Gastrocnemius medialis (tissue), 4 donors: ENCODE results near the gene CELF3. TPM values are rescaled to one million over a fixed set of nuclear protein-coding genes. Genes with fewer than 3 reads are reported as not detected.
A peak's percentile ranks its signal among the peaks of the same experiment; 100 is the strongest.

Source experiments
- ATAC-seq, 2 donors: fragments of 150-250 bp; one replicate each; pipeline ENCODE4 v1.9.1; 2016
- DNase-seq, 2 donors: peaks; one replicate each; pipeline ENCODE4 v3.0.0-alpha.2; 2019
- H3K27ac ChIP-seq, 4 donors: fragments of 200-600 bp; sonication (generic); 1 replicate in 1 of 4; 2 replicates in 3 of 4; pipeline ENCODE4 v1.5.1; 2016 to 2018; ENCODE audit warnings: mild to moderate bottlenecking in 2 of 4, moderate library complexity in 1 of 4
- H3K27me3 ChIP-seq, 3 donors: fragments of 200-600 bp; sonication (generic) in 2 of 3; 1 replicate in 1 of 3; 2 replicates in 2 of 3; pipeline versions ENCODE4 v1.5.1 to v1.6.0; 2016 to 2019; ENCODE audit warnings: mild to moderate bottlenecking in 1 of 3, moderate library complexity in 1 of 3
- H3K36me3 ChIP-seq, 2 donors: fragments of 200-600 bp; sonication (generic) in 1 of 2; one replicate each; pipeline ENCODE4 v1.5.1; 2017 to 2018
- H3K4me1 ChIP-seq, 2 donors: fragments of 200-600 bp; sonication (generic) in 1 of 2; one replicate each; pipeline ENCODE4 v1.5.1; 2016 to 2017; ENCODE audit warnings: mild to moderate bottlenecking in 2 of 2
- H3K4me3 ChIP-seq, 4 donors: fragments of 200-600 bp; sonication (generic) in 3 of 4; 1 replicate in 1 of 4; 2 replicates in 3 of 4; pipeline ENCODE4 v1.5.1; 2016 to 2019; ENCODE audit warnings: mild to moderate bottlenecking in 2 of 4
- H3K9me3 ChIP-seq, 3 donors: fragments of 200-600 bp; sonication (generic) in 2 of 3; 1 replicate in 1 of 3; 2 replicates in 2 of 3; pipeline ENCODE4 v1.5.1; 2016 to 2019
- CTCF ChIP-seq, 5 experiments: fragments of 450-650 bp in 3 of 5; fragments of 200-600 bp in 2 of 5; sonication (generic) in 2 of 5; IDR thresholded peaks in 4 of 5; conservative IDR thresholded peaks in 1 of 5; 1 replicate in 4 of 5; 2 replicates in 1 of 5; pipeline ENCODE4 v1.5.1; 2016 to 2019; ENCODE audit warnings: antibody characterized with exemption in 5 of 5, mild to moderate bottlenecking in 3 of 5, moderate library complexity in 3 of 5
- POLR2A ChIP-seq, 2 donors: fragments of 450-650 bp; IDR thresholded peaks; one replicate each; pipeline ENCODE4 v1.6.1; 2017; ENCODE audit warnings: antibody characterized with exemption in 2 of 2, mild to moderate bottlenecking in 2 of 2, moderate library complexity in 2 of 2
- in situ Hi-C, 4 donors: fragments of 200-750 bp; cut with MboI; loops; one replicate each; pipeline versions ENCODE4 v1.15.0 to v1.8.0; 2017; ENCODE audit warnings: low sequenced_read_pairs in 4 of 4
- intact Hi-C: fragments of 100-400 bp; cut with DNase I; formaldehyde crosslinking; loops from one replicate; pipeline ENCODE4 v1.15.1; 2023; ENCODE audit warnings: low total_unique reads
- total RNA-seq, 4 donors: library from RNA; depleted of rRNA; stranded (reverse); fragments of >200 nt; gene quantifications; one replicate each; pipeline versions ENCODE4 v1.1.0 to v1.2.3, GENCODE V29; 2016

Gene CELF3
- total RNA-seq, 4 donors from 2014 or later: not detected

- in situ Hi-C loops (no loop called here), intact Hi-C loops (loop anchor here (5.0 kb wide), 2 partner anchors 110 to 115 kb away; partner anchors contain the start of genes C2CD4D and SNX27)
- H3K4me3 ChIP-seq: peak overlapping the region; percentile 59 to 95 (median 62)
- H3K9me3 ChIP-seq: no peaks in the 10 kb centered on the region
- H3K27me3 ChIP-seq: peaks cover 4 to 13% (median 7%) of the 10 kb centered on the region in 3 donors
- TF ChIP-seq CTCF (IDR thresholded peaks at IDR 0.05 in 4 of 5, conservative IDR thresholded peaks at IDR 0.05 in 1 of 5) (no peak), POLR2A (IDR thresholded peaks at IDR 0.05) (no peak)
- ATAC-seq (no peak), DNase-seq (no peak)
- H3K4me1 ChIP-seq: peaks cover 8 to 20% of the 10 kb centered on the region in 2 donors
- H3K36me3 ChIP-seq: no peaks in the 10 kb centered on the region
- peak overlapping the region in 2 of 4 donors; percentile 77 to 87 for H3K27ac ChIP-seq
Observed at GRCh38 chr1:151721788-151722510, 5.3 kb upstream of the CELF3 start.

GRCh38 chr1:151720974-151721787, 4.6 kb upstream of the CELF3 start, which contains the start of gene RIIAD1:
Gene RIIAD1, plus strand, starts transcription at chr1:151721522. Its CDS starts 15 bp downstream, at chr1:151721537.
- TF ChIP-seq POLR2A (IDR thresholded peaks at IDR 0.05) (no peak), CTCF (IDR thresholded peaks at IDR 0.05 in 4 of 5, conservative IDR thresholded peaks at IDR 0.05 in 1 of 5) (no peak)
- peak within 1 kb of the TSS; percentile 59 to 95 (median 62) for H3K4me3 ChIP-seq
- intact Hi-C loops (loop anchor here (5.0 kb wide), 2 partner anchors 109 to 116 kb away; partner anchors contain the start of genes C2CD4D and SNX27), in situ Hi-C loops (no loop called here)
- peak within 1 kb of the TSS; percentile 77 to 87 (median 81) for H3K27ac ChIP-seq
- H3K36me3 ChIP-seq: no peaks in the 10 kb centered on the region
- no peaks in the 10 kb centered on the region for H3K9me3 ChIP-seq
- ATAC-seq: peak; percentile 75 to 82
- DNase-seq: no peak
- peaks cover 5 to 21% (median 15%) of the 10 kb centered on the region in 3 donors for H3K27me3 ChIP-seq
- H3K4me1 ChIP-seq: peaks cover 8 to 20% of the 10 kb centered on the region in 2 donors

GRCh38 chr1:151720554-151720953, 4.0 kb upstream of the CELF3 start:
- H3K4me1 ChIP-seq: peaks cover 8 to 20% of the 10 kb centered on the region in 2 donors
- no peak for DNase-seq
- H3K27me3 ChIP-seq: peaks cover 11 to 27% (median 21%) of the 10 kb centered on the region in 3 donors
- ATAC-seq: peak; percentile 77 to 84
- H3K4me3 ChIP-seq: peak overlapping the region; percentile 59 to 95 (median 62)
- no peaks in the 10 kb centered on the region for H3K9me3 ChIP-seq
- H3K36me3 ChIP-seq: no peaks in the 10 kb centered on the region
- H3K27ac ChIP-seq: peak overlapping the region; percentile 77 to 87 (median 81)
- no peak for TF ChIP-seq POLR2A (IDR thresholded peaks at IDR 0.05)
- in situ Hi-C loops: no loop called here
- intact Hi-C loops: loop anchor here (5.0 kb wide), 2 partner anchors 108 to 117 kb away; partner anchors contain the start of genes C2CD4D and SNX27

GRCh38 chr1:151720125-151720524, 3.5 kb upstream of the CELF3 start:
- H3K4me1 ChIP-seq: peaks cover 8 to 20% of the 10 kb centered on the region in 2 donors
- H3K27ac ChIP-seq: peak overlapping the region; percentile 77 to 87 (median 81)
- no peak for TF ChIP-seq POLR2A (IDR thresholded peaks at IDR 0.05)
- TF ChIP-seq CTCF (IDR thresholded peaks at IDR 0.05 in 4 of 5, conservative IDR thresholded peaks at IDR 0.05 in 1 of 5): no peak
- H3K4me3 ChIP-seq: peak overlapping the region; percentile 59 to 95 (median 62)
- peaks cover 13 to 28% (median 23%) of the 10 kb centered on the region in 3 donors for H3K27me3 ChIP-seq
- intact Hi-C loops (loop anchor here (5.0 kb wide), 2 partner anchors 108 to 117 kb away; partner anchors contain the start of genes C2CD4D and SNX27), in situ Hi-C loops (no loop called here)
- DNase-seq (no peak), ATAC-seq (no peak)
- no peaks in the 10 kb centered on the region for H3K9me3 ChIP-seq
- no peaks in the 10 kb centered on the region for H3K36me3 ChIP-seq
